ENCODE data around the gene EIF6.

DNA sequence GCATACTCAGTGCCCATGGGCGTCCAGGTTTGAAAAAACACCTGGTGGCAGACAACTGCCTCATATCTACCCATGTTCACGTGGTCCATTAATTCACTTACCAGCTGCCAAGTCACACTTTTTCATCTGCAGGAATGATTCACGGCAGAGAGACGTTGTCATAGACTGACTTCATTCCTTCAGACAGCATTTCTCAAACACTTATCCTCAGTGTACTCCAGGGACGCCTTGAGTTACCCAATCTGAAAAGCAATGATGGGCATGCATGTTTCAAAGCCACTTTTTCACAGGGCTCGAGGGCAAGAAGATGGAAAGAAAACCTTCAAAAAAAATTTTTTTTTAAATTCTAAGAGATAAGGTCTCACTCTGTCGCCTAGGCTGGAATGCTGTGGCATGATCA, 12.7 kb downstream of the EIF6 start:
- TF ChIP-seq YY1 (IDR thresholded peaks at IDR 0.05) (no peak), RXRA (IDR thresholded peaks at IDR 0.05) (no peak), GABPA (IDR thresholded peaks at IDR 0.05 in 1 of 2, conservative IDR thresholded peaks at IDR 0.05 in 1 of 2) (no peak), NR2F2 (IDR thresholded peaks at IDR 0.05) (no peak), SP1 (IDR thresholded peaks at IDR 0.05) (no peak), EGR1 (IDR thresholded peaks at IDR 0.05; ENCODE audit: low read depth in 2 of 2) (no peak)
- TF ChIP-seq, protein P1, sequence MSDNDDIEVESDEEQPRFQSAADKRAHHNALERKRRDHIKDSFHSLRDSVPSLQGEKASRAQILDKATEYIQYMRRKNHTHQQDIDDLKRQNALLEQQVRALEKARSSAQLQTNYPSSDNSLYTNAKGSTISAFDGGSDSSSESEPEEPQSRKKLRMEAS (IDR thresholded peaks at IDR 0.05), result no peak
- TF ChIP-seq, protein P2, sequence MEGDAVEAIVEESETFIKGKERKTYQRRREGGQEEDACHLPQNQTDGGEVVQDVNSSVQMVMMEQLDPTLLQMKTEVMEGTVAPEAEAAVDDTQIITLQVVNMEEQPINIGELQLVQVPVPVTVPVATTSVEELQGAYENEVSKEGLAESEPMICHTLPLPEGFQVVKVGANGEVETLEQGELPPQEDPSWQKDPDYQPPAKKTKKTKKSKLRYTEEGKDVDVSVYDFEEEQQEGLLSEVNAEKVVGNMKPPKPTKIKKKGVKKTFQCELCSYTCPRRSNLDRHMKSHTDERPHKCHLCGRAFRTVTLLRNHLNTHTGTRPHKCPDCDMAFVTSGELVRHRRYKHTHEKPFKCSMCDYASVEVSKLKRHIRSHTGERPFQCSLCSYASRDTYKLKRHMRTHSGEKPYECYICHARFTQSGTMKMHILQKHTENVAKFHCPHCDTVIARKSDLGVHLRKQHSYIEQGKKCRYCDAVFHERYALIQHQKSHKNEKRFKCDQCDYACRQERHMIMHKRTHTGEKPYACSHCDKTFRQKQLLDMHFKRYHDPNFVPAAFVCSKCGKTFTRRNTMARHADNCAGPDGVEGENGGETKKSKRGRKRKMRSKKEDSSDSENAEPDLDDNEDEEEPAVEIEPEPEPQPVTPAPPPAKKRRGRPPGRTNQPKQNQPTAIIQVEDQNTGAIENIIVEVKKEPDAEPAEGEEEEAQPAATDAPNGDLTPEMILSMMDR (IDR thresholded peaks at IDR 0.05; ENCODE audit: low read depth, low read length, missing input control), result no peak
- TF ChIP-seq, protein P3, sequence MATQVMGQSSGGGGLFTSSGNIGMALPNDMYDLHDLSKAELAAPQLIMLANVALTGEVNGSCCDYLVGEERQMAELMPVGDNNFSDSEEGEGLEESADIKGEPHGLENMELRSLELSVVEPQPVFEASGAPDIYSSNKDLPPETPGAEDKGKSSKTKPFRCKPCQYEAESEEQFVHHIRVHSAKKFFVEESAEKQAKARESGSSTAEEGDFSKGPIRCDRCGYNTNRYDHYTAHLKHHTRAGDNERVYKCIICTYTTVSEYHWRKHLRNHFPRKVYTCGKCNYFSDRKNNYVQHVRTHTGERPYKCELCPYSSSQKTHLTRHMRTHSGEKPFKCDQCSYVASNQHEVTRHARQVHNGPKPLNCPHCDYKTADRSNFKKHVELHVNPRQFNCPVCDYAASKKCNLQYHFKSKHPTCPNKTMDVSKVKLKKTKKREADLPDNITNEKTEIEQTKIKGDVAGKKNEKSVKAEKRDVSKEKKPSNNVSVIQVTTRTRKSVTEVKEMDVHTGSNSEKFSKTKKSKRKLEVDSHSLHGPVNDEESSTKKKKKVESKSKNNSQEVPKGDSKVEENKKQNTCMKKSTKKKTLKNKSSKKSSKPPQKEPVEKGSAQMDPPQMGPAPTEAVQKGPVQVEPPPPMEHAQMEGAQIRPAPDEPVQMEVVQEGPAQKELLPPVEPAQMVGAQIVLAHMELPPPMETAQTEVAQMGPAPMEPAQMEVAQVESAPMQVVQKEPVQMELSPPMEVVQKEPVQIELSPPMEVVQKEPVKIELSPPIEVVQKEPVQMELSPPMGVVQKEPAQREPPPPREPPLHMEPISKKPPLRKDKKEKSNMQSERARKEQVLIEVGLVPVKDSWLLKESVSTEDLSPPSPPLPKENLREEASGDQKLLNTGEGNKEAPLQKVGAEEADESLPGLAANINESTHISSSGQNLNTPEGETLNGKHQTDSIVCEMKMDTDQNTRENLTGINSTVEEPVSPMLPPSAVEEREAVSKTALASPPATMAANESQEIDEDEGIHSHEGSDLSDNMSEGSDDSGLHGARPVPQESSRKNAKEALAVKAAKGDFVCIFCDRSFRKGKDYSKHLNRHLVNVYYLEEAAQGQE (IDR thresholded peaks at IDR 0.05), result no peak
- TF ChIP-seq, protein P4, sequence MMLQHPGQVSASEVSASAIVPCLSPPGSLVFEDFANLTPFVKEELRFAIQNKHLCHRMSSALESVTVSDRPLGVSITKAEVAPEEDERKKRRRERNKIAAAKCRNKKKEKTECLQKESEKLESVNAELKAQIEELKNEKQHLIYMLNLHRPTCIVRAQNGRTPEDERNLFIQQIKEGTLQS (IDR thresholded peaks at IDR 0.05), result no peak

Measured in liver (tissue), 3 donors.